ENCODE data around the gene RTL1. TPM values are rescaled to one million over a fixed set of nuclear protein-coding genes. Genes with fewer than 3 reads are reported as not detected.

RTL1 gene
- total RNA-seq, 2 donors from 2014 or later = not detected

GRCh38 chr14:100873096-100873482 is 30.4 kb downstream of the RTL1 start:
- DNase-seq (no peak), ATAC-seq (replicated peaks in 1 of 2) (no peak)
- Mint-ChIP-seq H3K27me3 (ENCODE audit: low read depth) (no peaks in the 10 kb centered on the region), H3K27ac (no peak overlapping the region), H3K9me3 (no peaks in the 10 kb centered on the region), H3K4me3 (no peak overlapping the region), H3K4me1 (ENCODE audit: low read depth) (peaks cover 13% of the 10 kb centered on the region), H3K36me3 (ENCODE audit: insufficient read depth in 2 of 2) (no peaks in the 10 kb centered on the region)

- Mint-ChIP-seq H3K4me3 (no peak overlapping the region), H3K27ac (no peak overlapping the region), H3K4me1 (ENCODE audit: low read depth) (peaks cover 13% of the 10 kb centered on the region), H3K9me3 (no peaks in the 10 kb centered on the region), H3K36me3 (ENCODE audit: insufficient read depth in 2 of 2) (no peaks in the 10 kb centered on the region), H3K27me3 (ENCODE audit: low read depth) (no peaks in the 10 kb centered on the region)
- peak; percentile 66 to 71 for ATAC-seq (replicated peaks in 1 of 2)
- no peak for DNase-seq
Observed at GRCh38 chr14:100872259-100873095, 31.0 kb downstream of the RTL1 start.

GRCh38 chr14:100871234-100872186 is 32.0 kb downstream of the RTL1 start:
- no peak overlapping the region for H3K4me3 Mint-ChIP-seq
- peak; percentile 63 to 71 for ATAC-seq (replicated peaks in 1 of 2)

GRCh38 chr14:100868621-100869370 is 34.7 kb downstream of the RTL1 start:
- no peak for ATAC-seq (replicated peaks in 1 of 2)
- H3K27me3 Mint-ChIP-seq (ENCODE audit: low read depth) = no peaks in the 10 kb centered on the region
- DNase-seq = no peak
- no peak overlapping the region for H3K4me3 Mint-ChIP-seq
- no peak overlapping the region for H3K27ac Mint-ChIP-seq
- no peaks in the 10 kb centered on the region for H3K36me3 Mint-ChIP-seq (ENCODE audit: insufficient read depth in 2 of 2)
- H3K9me3 Mint-ChIP-seq = no peaks in the 10 kb centered on the region
- H3K4me1 Mint-ChIP-seq (ENCODE audit: low read depth) = peaks cover 13% of the 10 kb centered on the region

More at GRCh38 chr14:100871234-100872186, 32.0 kb downstream of the RTL1 start:
- H3K27me3 Mint-ChIP-seq (ENCODE audit: low read depth) = no peaks in the 10 kb centered on the region
- DNase-seq = peak in 1 of 2 donors; percentile 7
- no peak overlapping the region for H3K27ac Mint-ChIP-seq
- peaks cover 13% of the 10 kb centered on the region for H3K4me1 Mint-ChIP-seq (ENCODE audit: low read depth)
- H3K36me3 Mint-ChIP-seq (ENCODE audit: insufficient read depth in 2 of 2) = no peaks in the 10 kb centered on the region
- H3K9me3 Mint-ChIP-seq = no peaks in the 10 kb centered on the region

- Mint-ChIP-seq H3K4me1 (ENCODE audit: low read depth) (peaks cover 13% of the 10 kb centered on the region), H3K9me3 (no peaks in the 10 kb centered on the region), H3K4me3 (no peak overlapping the region), H3K27me3 (ENCODE audit: low read depth) (no peaks in the 10 kb centered on the region), H3K36me3 (ENCODE audit: insufficient read depth in 2 of 2) (no peaks in the 10 kb centered on the region), H3K27ac (no peak overlapping the region)
- DNase-seq (no peak), ATAC-seq (replicated peaks in 1 of 2) (no peak)
Observed at GRCh38 chr14:100867631-100868315, 35.7 kb downstream of the RTL1 start.

- no peak overlapping the region for H3K27ac Mint-ChIP-seq
- H3K36me3 Mint-ChIP-seq (ENCODE audit: insufficient read depth in 2 of 2) = no peaks in the 10 kb centered on the region
- H3K27me3 Mint-ChIP-seq (ENCODE audit: low read depth) = peaks cover 2% of the 10 kb centered on the region
- peaks cover 9% of the 10 kb centered on the region for H3K4me1 Mint-ChIP-seq (ENCODE audit: low read depth)
- no peak overlapping the region for H3K4me3 Mint-ChIP-seq
- DNase-seq (no peak), ATAC-seq (replicated peaks in 1 of 2) (no peak)
- no peaks in the 10 kb centered on the region for H3K9me3 Mint-ChIP-seq
Observed at GRCh38 chr14:100866666-100867630, 36.6 kb downstream of the RTL1 start.

- ATAC-seq (replicated peaks in 1 of 2) = no peak
- H3K4me1 Mint-ChIP-seq (ENCODE audit: low read depth) = no peaks in the 10 kb centered on the region
- no peak for DNase-seq
- no peak overlapping the region for H3K4me3 Mint-ChIP-seq
- H3K27me3 Mint-ChIP-seq (ENCODE audit: low read depth) = peaks cover 5% of the 10 kb centered on the region
- no peaks in the 10 kb centered on the region for H3K9me3 Mint-ChIP-seq
- H3K36me3 Mint-ChIP-seq (ENCODE audit: insufficient read depth in 2 of 2) = no peaks in the 10 kb centered on the region
- H3K27ac Mint-ChIP-seq = no peak overlapping the region
Observed at GRCh38 chr14:100865682-100866591, 37.6 kb downstream of the RTL1 start.

GRCh38 chr14:100864960-100865681 is 38.4 kb downstream of the RTL1 start:
- Mint-ChIP-seq H3K4me3 (no peak overlapping the region), H3K36me3 (ENCODE audit: insufficient read depth in 2 of 2) (no peaks in the 10 kb centered on the region), H3K4me1 (ENCODE audit: low read depth) (no peaks in the 10 kb centered on the region), H3K27me3 (ENCODE audit: low read depth) (peaks cover 5% of the 10 kb centered on the region), H3K27ac (no peak overlapping the region), H3K9me3 (no peaks in the 10 kb centered on the region)
- ATAC-seq (replicated peaks in 1 of 2) (no peak), DNase-seq (no peak)

- H3K27me3 Mint-ChIP-seq (ENCODE audit: low read depth) = peaks cover 5% of the 10 kb centered on the region
- ATAC-seq (replicated peaks in 1 of 2) (no peak), DNase-seq (no peak)
- H3K4me1 Mint-ChIP-seq (ENCODE audit: low read depth) = no peaks in the 10 kb centered on the region
- no peaks in the 10 kb centered on the region for H3K9me3 Mint-ChIP-seq
- no peak overlapping the region for H3K27ac Mint-ChIP-seq
- no peak overlapping the region for H3K4me3 Mint-ChIP-seq
- no peaks in the 10 kb centered on the region for H3K36me3 Mint-ChIP-seq (ENCODE audit: insufficient read depth in 2 of 2)
Observed at GRCh38 chr14:100864206-100864605, 39.3 kb downstream of the RTL1 start.

- no peak overlapping the region for H3K27ac Mint-ChIP-seq
- H3K4me3 Mint-ChIP-seq = no peak overlapping the region
- H3K4me1 Mint-ChIP-seq (ENCODE audit: low read depth) = no peaks in the 10 kb centered on the region
- DNase-seq (no peak), ATAC-seq (replicated peaks in 1 of 2) (no peak)
- H3K9me3 Mint-ChIP-seq = no peaks in the 10 kb centered on the region
- H3K36me3 Mint-ChIP-seq (ENCODE audit: insufficient read depth in 2 of 2) = no peaks in the 10 kb centered on the region
- peaks cover 5% of the 10 kb centered on the region for H3K27me3 Mint-ChIP-seq (ENCODE audit: low read depth)
Observed at GRCh38 chr14:100862793-100863192, 40.7 kb downstream of the RTL1 start.

Data from activated T-cell treated with anti-CD3 and anti-CD28 coated beads, Interleukin-2, amount 50 U/mL, for 72 hours (primary cell).